GM04504 (cell line): ENCODE results near the gene NFASC.

Source experiments
- DNase-seq: peaks from one replicate; pipeline ENCODE4 v3.0.0-alpha.2; 2012; ENCODE audit warnings: low read depth

The NFASC gene

DNA sequence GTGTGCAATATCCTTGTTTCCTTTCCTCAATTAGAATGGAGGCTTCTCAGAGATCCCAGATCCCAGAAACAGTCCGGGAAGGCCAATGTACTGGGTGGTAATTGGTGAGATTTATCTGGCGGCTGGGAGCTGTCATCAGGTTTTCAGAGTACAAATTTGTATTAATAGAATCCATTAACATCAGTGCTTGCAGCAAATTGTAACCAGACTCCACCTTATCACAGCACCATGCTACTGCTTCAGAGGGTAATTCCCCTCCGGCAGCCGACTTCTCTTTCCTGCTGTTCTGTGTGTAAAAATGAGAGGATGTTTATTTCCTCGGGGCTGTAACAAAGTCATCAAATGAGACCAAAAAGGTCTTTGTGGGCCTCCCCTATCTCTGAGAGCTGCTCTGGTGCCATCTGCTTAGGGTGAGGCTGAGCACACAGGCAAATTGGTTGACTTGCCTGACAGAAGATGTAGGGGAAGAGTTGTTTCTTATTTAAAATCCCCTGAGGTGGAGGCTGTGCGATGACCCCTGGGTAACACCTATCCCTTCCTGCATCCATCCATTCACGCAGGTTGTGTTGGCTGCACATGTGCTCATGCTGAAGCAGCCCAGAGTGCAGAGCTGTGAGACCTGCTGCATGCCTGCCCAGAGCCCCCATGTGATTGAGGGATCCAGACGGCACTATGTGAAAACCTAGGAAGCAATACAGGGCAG lies 19.2 kb downstream of the NFASC start:
- DNase-seq, result no peak

DNA sequence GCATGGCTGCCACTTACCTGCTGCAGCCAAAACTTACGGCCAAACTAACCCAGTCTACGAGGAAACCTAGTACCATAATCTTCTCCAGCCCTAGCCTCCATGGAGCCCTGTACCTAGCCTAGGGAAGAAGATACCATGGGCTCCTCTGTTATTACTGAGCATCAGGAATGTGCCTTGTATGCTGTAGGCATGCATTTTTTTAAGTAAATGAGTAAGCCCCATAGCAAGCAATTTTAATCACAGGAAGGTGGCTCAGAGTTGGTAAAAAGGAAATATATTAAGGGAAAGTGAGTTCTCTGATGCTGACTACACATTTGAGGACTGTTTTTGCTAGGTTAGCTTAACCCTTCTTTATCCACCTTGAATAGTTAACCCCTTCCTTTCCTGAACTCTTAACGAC lies 21.2 kb downstream of the NFASC start:
- DNase-seq, result no peak

DNA sequence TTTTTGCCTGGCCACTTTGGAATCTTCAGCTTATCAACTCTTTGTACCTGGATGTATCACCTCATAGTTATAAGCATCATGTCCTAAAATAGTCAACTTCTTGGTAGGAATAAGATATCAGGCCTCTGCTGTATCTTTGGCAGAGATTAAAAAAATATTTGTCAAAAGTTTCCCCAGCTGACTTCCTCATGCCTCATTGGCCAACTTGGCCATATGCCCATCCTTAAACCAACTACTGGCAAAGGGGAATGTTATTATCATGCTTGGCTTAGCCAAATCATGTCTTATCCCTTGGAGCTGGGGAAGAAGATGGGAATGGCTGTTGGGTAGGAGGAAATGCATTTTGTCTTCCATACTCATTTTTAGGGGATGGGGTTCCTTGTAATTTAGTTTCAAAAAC lies 23.4 kb downstream of the NFASC start:
- DNase-seq, result no peak

DNA sequence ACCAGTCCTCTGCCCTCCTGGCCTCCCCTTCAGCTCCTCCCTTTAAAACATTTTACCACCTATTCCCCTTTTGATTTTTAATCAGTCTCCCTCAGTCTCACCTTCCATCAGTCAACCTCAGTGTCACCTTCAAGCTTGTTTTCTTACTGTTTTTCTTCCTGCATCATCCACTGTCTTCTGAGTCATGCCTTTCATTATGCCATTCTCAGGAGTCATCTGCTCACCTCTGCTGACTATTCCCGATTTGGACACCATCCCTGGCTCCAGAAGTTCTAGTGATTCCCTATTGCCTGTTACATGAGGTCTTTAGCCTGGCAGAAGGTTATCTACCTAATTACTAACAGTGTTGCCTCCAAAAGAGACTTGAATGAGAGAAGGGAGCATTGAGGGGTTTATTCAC lies 23.9 kb downstream of the NFASC start:
- DNase-seq, result no peak

DNA sequence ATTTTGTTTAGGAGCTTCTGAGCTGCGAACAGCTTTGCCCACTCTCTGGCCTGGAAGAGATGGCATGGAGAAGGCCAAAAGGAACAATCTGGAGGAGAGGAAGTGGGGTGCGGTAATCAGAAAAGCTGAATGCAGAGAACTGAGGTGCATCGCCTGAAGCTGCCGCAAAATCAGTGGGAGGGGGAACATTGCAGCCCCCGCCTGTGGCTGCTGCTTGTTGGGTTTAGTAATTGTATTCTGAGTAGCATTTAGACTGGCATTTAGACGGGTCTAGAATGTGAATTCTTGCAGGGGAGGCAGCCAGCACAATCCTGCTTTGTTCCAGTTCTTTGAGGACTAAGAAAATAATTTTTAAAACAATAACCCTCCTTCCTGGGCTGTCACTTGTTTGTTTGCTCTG lies 25.4 kb downstream of the NFASC start:
- no peak for DNase-seq

DNA sequence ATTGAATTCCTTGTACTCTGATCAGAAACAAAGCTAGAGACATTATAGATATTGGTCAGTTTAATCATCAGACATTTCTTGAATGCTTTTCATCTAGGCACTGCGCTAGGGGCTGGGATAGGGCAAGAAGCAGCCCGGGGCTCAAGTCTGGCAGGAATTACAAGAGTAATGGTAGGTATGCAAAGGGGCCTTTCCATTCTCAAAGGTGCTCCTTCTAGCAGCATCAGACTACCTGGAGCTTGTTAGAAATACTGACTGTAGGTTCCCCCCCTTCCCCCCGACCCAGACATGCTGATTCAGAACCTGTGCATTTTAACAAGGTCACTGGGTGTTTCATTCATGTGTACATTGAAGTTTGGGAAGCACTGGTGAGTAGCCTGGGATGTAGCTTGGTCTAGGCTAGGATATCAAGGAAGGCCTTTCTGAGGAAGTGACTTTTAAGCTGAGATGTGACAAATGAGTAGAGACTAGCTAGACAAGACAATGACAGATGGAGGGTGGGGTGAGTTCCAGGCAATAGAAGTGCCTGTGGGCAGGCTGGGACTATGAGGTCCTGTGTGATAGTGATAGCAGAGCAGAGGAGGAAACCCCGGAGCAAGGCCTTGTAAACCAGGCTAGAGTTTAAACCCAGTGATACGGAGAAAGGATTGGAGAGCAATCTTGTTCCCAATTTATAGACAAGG lies 26.3 kb downstream of the NFASC start:
- no peak for DNase-seq

DNA sequence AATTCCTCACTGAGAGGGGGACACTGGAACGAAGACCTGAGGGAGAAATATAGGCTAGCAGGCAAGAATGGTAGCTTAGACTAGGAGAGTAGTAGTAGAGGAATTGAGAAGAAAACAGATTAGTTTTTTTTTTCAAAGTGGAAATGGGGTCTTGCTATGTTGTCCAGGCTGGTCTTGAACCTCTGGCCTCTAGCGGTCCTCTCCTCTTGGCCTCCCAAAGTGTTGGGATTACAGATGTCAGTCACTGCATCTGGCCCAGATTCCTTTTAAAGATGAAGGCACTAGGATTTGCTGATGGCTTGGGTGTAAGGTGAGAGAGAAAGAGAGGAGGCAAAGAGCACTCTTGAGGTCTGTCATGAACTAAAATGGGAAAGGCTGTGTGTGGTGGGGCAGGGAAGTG lies 30.1 kb downstream of the NFASC start:
- no peak for DNase-seq

DNA sequence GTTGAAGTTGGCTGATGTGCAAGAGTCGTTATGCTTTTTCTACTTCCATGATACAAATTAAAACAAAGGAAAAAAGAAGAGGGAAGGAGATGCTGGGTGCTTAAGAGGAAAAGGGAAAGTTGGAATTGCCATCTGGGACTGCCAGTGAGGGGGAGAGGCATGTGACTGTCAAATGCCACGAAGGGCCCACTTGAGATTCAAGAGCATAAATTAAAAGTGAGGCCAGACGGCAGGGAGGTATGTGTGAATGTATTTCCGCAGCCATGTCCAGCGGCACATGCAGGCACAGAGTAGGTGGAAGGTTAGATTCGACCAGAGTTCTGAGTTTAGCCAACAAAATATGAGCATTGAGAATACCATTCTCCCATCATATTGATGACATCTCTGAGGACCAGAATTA lies 32.0 kb downstream of the NFASC start:
- no peak for DNase-seq

DNA sequence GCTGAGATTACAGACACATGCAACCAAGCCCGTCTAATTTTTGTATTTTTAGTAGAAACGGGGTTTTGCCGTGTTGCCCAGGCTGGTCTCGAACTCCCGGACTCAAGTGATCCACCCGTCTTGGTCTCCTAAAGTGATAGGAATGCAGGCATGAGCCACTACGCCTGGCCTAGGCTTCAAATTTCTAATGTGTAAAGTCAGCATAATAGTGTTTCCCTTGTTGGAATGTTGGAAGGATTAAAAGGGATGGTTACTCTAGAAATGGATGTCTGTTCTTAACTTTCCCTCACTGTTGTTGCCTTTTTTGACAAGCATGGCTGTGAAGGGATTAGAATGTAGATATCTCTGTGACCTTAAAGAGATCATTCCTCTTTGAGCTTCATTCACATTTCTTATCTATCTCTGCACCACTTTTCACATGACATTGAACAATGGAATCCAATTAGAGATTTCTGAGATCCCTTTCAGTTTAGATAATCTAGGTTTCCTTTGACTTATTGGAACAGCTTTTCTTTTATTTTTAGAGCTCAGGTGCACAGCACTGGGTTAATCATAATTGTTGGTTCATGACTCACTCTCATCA lies 33.7 kb downstream of the NFASC start:
- DNase-seq, result no peak

DNA sequence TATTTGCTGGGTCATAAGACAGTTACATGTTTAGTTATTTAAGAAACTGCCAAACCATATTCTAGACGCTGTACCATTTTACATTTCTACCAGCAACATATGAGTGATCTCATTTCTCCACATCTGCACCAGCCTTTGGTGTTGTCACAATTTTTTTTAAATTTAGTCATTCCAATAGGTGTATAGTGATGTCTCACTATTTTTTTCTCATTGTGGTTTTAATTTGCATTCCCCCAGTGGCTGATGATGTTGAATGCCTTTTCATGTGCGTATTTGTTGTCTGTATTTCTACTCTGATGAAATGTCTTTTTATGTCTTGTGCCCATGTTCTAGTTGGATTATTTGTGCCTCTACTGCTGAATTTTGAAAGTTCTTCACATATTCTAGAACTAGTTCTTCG lies 38.4 kb downstream of the NFASC start:
- DNase-seq, result no peak

DNA sequence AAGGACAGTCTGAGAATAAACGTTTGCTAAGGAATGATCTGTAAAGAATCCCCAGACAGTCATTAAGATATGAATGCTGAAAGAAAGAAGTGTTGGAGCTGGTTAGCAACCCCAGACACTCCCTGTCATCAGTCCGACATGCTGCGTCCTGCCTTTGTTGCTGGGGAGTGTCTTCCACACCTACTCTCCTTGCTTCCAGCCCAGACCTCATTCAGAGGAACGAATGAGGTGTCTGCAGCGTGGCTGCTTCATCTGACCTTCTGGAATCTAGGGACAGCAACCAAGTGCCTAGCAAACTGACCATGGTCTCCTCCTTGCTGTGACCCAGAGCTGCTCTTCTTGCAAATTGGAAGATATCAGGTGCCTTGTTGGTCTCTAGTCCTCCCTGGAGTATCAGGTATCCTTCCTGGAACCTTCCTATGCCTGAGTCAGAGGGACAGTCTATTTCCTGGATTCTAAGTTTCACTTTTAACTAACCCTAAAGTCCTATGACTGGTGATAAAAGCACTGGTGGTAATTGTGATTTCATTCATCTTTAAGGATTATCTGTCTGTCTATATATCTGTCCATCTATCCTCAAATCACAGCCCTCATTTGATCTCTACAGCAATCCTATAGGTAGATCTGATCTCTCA lies 45.3 kb downstream of the NFASC start:
- no peak for DNase-seq

DNA sequence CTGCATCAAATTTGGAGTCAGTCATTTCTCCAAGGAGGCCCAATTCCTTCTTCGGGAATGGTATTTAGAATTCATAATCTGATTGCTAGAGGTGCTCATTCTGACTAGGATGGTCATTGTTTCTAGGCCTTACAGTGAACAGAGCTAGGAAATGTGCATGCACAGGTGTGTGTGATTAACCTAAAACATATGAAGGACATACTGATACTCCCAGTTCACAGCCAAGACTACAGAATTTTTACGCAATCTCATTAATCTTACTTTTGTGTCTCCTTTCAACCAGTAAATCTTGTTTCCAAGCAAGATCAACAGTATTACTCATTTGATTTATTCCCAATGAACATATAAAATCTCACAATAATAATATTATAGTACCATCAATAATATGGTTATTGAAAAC lies 47.1 kb downstream of the NFASC start:
- DNase-seq, result no peak

DNA sequence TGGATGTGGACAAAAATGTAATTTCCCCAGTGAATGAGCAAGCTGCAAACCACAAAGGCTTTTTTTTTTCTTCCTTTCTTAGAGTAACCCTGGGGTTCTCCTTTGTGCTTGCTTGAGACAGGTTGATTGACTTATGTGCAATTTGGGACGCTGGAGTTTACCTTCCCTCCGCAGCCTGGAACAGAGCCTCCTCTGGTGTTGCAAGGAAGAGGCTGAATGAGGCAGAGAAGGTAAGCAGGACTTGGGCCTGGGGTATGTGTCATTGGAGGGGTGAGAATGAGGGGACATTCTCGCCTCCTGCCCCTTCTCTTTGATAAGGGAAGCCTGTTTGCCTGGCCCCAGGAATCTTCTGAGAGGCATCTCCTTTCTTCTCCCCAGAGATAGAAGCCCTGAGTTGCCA lies 49.8 kb downstream of the NFASC start:
- DNase-seq, result no peak

DNA sequence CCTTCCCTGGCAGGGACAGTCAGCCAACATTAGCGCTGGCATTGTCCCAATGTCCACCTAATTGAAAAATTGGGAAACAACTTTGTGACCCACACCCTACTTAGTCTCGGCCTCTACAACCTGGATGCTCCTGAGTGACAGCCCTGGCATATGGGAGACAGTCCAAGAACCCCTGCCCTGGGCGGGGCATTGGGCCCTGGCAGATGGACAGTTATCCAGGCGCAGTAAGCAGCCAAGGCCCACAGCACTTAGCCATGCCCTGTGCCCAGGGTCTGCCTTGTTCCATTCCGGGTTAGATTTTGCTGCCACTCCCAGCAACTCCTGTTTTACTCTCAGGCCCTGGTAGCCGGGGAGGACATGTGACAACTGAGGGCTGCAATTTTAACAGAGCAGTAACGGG lies 50.3 kb downstream of the NFASC start:
- no peak for DNase-seq

DNA sequence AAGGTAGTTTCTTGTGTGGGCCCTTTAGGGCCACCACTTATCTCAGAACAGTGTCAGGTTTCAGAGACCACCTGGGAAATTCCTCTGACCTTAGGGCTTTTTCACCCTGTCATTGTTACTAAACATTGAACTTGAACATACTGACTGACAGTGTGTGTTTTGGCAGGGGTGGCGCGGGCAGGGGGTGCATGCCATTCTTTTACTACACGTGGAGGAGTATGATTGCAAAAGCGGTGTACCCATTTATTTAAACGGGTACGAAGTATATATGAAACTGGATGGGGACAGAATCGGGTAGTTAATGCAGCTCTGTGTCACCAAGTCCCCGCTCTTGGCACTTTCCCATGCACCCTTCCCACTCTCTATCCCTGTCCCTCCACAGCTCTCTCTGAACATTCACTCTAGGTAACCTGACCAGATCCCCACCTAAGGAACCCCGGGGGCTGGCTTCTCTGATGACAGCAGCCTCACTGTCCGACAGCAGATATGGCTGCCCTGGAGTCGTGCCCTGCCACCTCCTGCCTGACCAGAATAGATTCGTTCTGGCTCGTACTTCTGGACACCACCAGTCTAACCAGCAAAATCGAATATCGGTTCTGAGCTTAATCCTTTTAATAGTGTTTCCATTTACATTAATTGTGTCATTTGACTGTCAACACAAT lies 51.3 kb downstream of the NFASC start:
- DNase-seq, result no peak

DNA sequence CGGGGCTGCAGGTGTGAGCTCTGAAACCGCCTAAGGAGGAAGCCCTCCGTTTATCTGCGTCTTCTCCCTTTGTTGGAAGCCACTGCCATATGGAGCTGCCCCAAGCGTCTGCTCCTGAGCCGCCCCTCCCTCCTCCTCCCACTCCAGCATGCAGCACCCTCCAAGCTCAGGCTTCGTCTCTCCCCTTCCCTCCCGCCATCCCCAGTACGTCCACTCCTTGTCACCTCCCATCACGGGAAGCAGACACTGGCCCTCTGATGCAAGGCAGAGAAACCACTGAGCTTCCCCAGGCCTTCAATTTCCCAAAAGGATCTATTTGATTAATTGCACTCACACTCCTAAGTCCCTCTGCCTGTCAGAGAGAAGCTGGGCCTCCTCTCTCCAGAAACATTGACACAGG lies 52.5 kb downstream of the NFASC start:
- DNase-seq, result no peak

DNA sequence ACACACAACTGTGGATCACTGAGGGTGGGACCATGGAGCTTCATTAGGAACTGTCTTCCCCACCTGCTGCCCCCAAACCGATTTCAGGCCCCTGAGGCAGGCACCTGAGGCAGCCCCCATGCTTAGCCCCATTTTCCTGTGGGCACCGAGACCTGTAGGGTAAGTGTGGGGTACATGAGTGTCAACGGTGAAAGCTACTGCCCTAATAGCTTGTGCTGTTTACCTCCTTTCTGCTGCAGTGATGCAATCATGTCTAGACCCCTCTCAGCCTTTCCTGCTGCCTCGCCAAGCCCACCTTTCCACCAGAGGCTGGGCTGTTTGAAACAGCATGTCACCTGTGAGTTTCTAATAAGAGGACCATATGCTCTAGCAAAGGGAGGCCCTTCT lies 53.0 kb downstream of the NFASC start:
- no peak for DNase-seq

DNA sequence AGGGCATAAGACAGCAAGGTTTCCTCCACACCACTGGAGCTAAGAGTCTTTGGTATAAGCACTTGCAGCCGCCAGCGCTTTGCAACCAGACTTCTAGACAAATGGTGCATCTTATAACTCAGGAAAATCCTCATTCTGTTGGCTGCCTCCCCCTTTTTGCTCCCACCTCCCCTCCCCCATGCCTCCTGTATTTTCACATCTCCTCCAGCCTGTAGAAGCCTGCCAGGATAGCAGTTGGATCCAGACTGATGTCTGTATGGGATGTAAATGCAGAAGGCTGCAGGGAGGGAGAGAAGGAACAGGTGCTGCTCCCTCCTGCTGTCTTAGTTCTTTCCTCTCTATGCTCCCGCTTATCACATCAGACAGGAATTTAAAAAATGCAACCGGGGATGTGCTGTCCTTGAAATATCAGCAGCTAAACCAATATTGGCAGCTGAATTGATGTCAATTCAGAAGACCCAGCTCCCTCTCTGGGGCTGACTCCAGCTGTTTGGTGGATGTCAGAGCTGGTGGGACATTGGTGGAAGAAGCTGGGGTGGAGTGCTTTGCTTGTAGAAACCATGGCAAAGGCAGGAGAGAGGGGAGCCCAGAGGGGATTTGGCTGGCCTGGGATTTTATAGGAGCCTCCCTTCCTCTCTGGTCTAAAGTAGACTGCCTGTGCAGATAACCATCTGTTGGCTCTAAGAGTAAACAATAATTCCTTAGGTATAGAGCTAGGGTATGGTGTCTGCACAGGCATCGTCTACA lies 53.5 kb downstream of the NFASC start:
- no peak for DNase-seq

DNA sequence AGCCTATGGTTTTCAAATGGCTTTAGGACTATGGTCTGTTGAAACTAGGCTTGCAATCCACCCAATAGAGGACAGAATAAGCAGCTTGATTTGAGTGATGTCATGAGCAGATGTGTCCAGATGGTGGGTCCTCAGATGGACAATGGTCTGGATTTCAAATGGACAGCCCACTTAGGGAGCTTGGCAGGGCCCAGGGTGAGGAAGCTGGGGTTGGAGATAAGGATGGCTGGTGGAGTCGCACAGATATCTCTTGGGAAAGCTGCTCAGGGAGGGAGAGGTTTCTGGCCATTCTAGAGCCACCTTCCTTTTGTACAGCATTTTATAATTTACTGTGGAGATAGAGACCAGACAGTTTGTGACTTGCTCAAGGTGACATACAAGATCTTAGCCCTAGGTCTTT lies 55.0 kb downstream of the NFASC start:
- no peak for DNase-seq

DNA sequence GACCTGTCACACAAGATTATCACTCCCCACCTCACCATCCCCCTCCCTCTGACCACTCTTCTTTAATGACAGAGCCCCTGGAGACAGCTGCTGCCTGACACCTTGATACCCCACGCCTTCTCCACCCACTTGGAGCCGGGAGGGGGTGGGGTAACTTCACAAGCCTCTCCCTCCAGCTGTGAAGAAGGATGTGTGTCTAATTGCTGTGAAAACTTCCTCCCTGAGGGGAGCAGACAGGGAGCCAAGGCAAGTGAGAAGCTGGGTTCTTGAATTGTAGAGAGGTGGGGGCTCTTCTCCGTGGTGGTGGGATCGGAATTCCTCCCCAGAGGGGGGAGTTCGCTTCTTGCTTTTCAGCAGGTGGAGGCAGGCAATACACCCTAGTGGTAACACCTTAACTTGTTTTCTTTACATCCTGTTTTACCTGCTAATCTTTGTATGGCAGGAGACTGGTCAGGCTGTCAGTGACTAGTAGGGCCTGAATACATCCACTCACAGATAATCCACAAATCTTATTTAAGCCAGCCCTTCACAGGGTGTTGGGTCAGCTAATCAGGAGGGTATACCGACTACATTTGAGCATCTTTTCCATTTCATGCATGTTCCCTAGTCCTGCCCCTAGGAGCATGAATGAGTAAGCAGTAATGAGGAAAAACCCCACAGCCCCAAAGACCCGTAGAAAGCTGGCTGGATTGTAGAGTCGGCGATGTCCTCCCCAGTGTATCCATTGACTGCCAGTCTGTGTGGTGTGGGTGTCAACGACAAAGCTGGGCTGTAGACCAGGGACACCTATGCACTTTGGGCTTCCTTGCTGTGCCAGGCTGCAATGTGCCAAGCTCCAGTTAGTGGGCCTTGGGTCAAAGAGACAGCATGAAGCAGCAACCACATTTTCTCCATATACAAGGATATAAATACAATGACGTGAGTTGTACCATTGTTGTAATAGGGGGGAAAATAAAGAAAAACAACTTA lies 57.3 kb downstream of the NFASC start:
- DNase-seq, result no peak
